Endometrial microvascular endothelial cells (primary cell): ENCODE measurements around the gene NEURL4. TPM values are rescaled to one million over a fixed set of nuclear protein-coding genes. Genes with fewer than 3 reads are reported as not detected.
"Not testable (repeated sequence)": the region's sequence is repeated elsewhere in the genome, so short reads cannot be mapped to it uniquely, and the experiment has no call there.

Experiments used
- in situ Hi-C: cut with HindIII; loops from 2 replicates; pipeline ENCODE4 v1.10.0; 2017; ENCODE audit warnings: low sequenced_read_pairs, low pct_unique_long_range_greater_than_20kb; ENCODE audit errors: inconsistent ontology term
- total RNA-seq: library from RNA; depleted of rRNA; stranded (reverse); fragments of >200 nt; gene quantifications from one replicate; pipeline ENCODE4 v1.2.3, GENCODE V29; 2015; ENCODE audit errors: inconsistent ontology term

NEURL4 gene
- total RNA-seq: 15.1 TPM

GRCh38 chr17:7328840-7329373 is at the start of gene NEURL4:
NEURL4 (minus strand) TSS chr17:7329335; CDS start chr17:7329312, 23 bp downstream.
- in situ Hi-C loops: no loop called here

- in situ Hi-C loops: no loop called here
Measured at GRCh38 chr17:7374353-7374752, 45.2 kb upstream of the NEURL4 start.

GRCh38 chr17:7370853-7371252 is 41.7 kb upstream of the NEURL4 start:
- in situ Hi-C loops: no loop called here

- in situ Hi-C loops: no loop called here
Measured at GRCh38 chr17:7369825-7370224, 40.7 kb upstream of the NEURL4 start.

- in situ Hi-C loops: not testable (repeated sequence)
Measured at GRCh38 chr17:7368599-7368994, 39.5 kb upstream of the NEURL4 start.

- in situ Hi-C loops: no loop called here
Measured at GRCh38 chr17:7367918-7368598, 38.9 kb upstream of the NEURL4 start.

GRCh38 chr17:7367083-7367482 is 37.9 kb upstream of the NEURL4 start:
- in situ Hi-C loops: no loop called here

- in situ Hi-C loops: not testable (repeated sequence)
Measured at GRCh38 chr17:7365963-7366362, 36.8 kb upstream of the NEURL4 start.

GRCh38 chr17:7363311-7363710 is 34.2 kb upstream of the NEURL4 start:
- in situ Hi-C loops: no loop called here

- in situ Hi-C loops: no loop called here
Measured at GRCh38 chr17:7361906-7362305, 32.8 kb upstream of the NEURL4 start.

GRCh38 chr17:7357381-7357780 is 28.2 kb upstream of the NEURL4 start:
- in situ Hi-C loops: no loop called here

GRCh38 chr17:7356756-7357155 is 27.6 kb upstream of the NEURL4 start:
- in situ Hi-C loops: no loop called here

- in situ Hi-C loops: no loop called here
Measured at GRCh38 chr17:7356072-7356549, 27.0 kb upstream of the NEURL4 start.

GRCh38 chr17:7355573-7355972 is 26.4 kb upstream of the NEURL4 start:
- in situ Hi-C loops: no loop called here

GRCh38 chr17:7355053-7355452 is 25.9 kb upstream of the NEURL4 start, which contains the start of gene TMEM95:
TMEM95 (plus strand) TSS chr17:7355156; CDS start chr17:7355205, 49 bp downstream.
- in situ Hi-C loops: no loop called here

GRCh38 chr17:7354262-7354843 is 25.2 kb upstream of the NEURL4 start:
- in situ Hi-C loops: no loop called here

- in situ Hi-C loops: no loop called here
Measured at GRCh38 chr17:7352910-7353635, 23.9 kb upstream of the NEURL4 start.

GRCh38 chr17:7352503-7352889 is 23.4 kb upstream of the NEURL4 start:
- in situ Hi-C loops: no loop called here

GRCh38 chr17:7351665-7352502 is 22.7 kb upstream of the NEURL4 start, which contains the start of gene KCTD11:
KCTD11 (plus strand) TSS chr17:7352162.
- in situ Hi-C loops: no loop called here
